Measurements from ENCODE around the gene C2orf78. TPM values are rescaled to one million over a fixed set of nuclear protein-coding genes. Genes with fewer than 3 reads are reported as not detected.

Gene C2orf78
- total and polyA plus RNA-seq, 9 of the 15 experiments (the other 6 are each of a cell fraction or from before 2014, with no cell fraction given), result 0.04 to 0.28 (median 0.20) TPM

DNA sequence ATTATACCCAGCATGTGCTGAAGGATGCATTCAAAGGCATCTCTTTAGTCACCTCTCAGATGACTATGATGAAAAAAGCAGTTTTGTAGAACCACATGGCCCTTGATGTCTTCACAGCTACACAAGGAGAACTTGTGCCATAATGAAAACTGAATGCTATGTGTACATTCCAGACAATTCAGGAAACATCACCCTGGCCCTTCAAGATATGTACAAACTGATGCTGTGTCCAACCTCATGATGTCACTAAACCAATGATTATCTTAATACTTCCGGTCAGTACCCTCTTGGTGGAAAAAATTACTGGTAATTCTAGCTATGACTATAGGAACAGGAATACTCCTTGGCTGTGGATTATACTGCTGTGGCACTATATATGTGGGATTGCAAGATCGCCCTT lies 24.1 kb upstream of the C2orf78 start:
- intact Hi-C loops (cut with micrococcal nuclease) (no loop called here), in situ Hi-C loops (cut with MboI) (no loop called here)
- Histone ChIP-seq H3K27me3 (ENCODE audit: control insufficient read depth in 2 of 2, insufficient read depth in 2 of 2, low read length in 2 of 2) (no peaks in the 10 kb centered on the region), H3K9me3 (replicated peaks; ENCODE audit: control insufficient read depth, insufficient read depth, low read depth, low read length) (no peaks in the 10 kb centered on the region), H4K20me1 (replicated peaks; ENCODE audit: control insufficient read depth, insufficient read depth, low read length) (no peaks in the 10 kb centered on the region), H3K4me3 (no peak overlapping the region), H3K79me2 (ENCODE audit: control insufficient read depth, insufficient read depth, low read length) (no peaks in the 10 kb centered on the region), H3K36me3 (ENCODE audit: control insufficient read depth, insufficient read depth, low read length) (peaks cover 46% of the 10 kb centered on the region), H3K9ac (ENCODE audit: insufficient read depth in 1 of 2, low read depth in 2 of 2, low read length in 2 of 2) (no peak overlapping the region), H3K4me2 (ENCODE audit: insufficient read depth, low read length) (no peak overlapping the region), H3K4me1 (replicated peaks in 1 of 2; ENCODE audit: control insufficient read depth in 2 of 2, insufficient read depth in 2 of 2, low read length in 2 of 2) (no peaks in the 10 kb centered on the region), H2AFZ (ENCODE audit: low read depth, low read length) (no peak overlapping the region), H3K27ac (ENCODE audit: extremely low read depth, low read depth, low read length) (no peak overlapping the region), H3K9me1 (ENCODE audit: control insufficient read depth, insufficient read depth, low read length) (no peaks in the 10 kb centered on the region)
- 91% methylated on average over 2 of the region's 2 CpGs for WGBS (ENCODE audit: insufficient coverage, low coverage, missing lambda C conversion rate)
- ATAC-seq (no peak), FAIRE-seq (no peak), DNase-seq (ENCODE audit: extremely low read depth in 1 of 4, low spot score in 3 of 4) (no peak)
- ChIA-PET POLR2A (interaction anchor here (0.7 to 1.0 kb wide), 2 partner anchors 10 to 436 kb away, joined by 3 to 4 read pairs; no protein-coding TSS in a partner anchor), CTCF (ENCODE audit: low intra/inter-chr PET ratio) (no interaction called here)
- TF ChIP-seq MITF (IDR thresholded peaks at IDR 0.05) (no peak), SOX6 (IDR thresholded peaks at IDR 0.05) (no peak), RFX1 (IDR thresholded peaks at IDR 0.05) (no peak), NCOR1 (IDR thresholded peaks at IDR 0.05) (no peak), TAF9B (IDR thresholded peaks at IDR 0.05; ENCODE audit: partially characterized antibody) (no peak), TFAM (CRISPR knock-in tag; conservative IDR thresholded peaks at IDR 0.05) (no peak), NFATC3 (IDR thresholded peaks at IDR 0.05) (no peak), HOXB6 (CRISPR knock-in tag; IDR thresholded peaks at IDR 0.05; ENCODE audit: borderline replicate concordance) (no peak)
- TF ChIP-seq, protein P1, sequence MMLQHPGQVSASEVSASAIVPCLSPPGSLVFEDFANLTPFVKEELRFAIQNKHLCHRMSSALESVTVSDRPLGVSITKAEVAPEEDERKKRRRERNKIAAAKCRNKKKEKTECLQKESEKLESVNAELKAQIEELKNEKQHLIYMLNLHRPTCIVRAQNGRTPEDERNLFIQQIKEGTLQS (IDR thresholded peaks at IDR 0.05), result no peak
- TF ChIP-seq, protein P1 (CRISPR knock-in tag; conservative IDR thresholded peaks at IDR 0.05), result no peak
- TF ChIP-seq, protein P2, sequence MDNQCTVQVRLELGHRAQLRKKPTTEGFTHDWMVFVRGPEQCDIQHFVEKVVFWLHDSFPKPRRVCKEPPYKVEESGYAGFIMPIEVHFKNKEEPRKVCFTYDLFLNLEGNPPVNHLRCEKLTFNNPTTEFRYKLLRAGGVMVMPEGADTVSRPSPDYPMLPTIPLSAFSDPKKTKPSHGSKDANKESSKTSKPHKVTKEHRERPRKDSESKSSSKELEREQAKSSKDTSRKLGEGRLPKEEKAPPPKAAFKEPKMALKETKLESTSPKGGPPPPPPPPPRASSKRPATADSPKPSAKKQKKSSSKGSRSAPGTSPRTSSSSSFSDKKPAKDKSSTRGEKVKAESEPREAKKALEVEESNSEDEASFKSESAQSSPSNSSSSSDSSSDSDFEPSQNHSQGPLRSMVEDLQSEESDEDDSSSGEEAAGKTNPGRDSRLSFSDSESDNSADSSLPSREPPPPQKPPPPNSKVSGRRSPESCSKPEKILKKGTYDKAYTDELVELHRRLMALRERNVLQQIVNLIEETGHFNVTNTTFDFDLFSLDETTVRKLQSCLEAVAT (IDR thresholded peaks at IDR 0.05), result no peak
- TF ChIP-seq, protein P3, sequence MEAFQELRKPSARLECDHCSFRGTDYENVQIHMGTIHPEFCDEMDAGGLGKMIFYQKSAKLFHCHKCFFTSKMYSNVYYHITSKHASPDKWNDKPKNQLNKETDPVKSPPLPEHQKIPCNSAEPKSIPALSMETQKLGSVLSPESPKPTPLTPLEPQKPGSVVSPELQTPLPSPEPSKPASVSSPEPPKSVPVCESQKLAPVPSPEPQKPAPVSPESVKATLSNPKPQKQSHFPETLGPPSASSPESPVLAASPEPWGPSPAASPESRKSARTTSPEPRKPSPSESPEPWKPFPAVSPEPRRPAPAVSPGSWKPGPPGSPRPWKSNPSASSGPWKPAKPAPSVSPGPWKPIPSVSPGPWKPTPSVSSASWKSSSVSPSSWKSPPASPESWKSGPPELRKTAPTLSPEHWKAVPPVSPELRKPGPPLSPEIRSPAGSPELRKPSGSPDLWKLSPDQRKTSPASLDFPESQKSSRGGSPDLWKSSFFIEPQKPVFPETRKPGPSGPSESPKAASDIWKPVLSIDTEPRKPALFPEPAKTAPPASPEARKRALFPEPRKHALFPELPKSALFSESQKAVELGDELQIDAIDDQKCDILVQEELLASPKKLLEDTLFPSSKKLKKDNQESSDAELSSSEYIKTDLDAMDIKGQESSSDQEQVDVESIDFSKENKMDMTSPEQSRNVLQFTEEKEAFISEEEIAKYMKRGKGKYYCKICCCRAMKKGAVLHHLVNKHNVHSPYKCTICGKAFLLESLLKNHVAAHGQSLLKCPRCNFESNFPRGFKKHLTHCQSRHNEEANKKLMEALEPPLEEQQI (IDR thresholded peaks at IDR 0.05), result no peak
- TF ChIP-seq, protein P4, sequence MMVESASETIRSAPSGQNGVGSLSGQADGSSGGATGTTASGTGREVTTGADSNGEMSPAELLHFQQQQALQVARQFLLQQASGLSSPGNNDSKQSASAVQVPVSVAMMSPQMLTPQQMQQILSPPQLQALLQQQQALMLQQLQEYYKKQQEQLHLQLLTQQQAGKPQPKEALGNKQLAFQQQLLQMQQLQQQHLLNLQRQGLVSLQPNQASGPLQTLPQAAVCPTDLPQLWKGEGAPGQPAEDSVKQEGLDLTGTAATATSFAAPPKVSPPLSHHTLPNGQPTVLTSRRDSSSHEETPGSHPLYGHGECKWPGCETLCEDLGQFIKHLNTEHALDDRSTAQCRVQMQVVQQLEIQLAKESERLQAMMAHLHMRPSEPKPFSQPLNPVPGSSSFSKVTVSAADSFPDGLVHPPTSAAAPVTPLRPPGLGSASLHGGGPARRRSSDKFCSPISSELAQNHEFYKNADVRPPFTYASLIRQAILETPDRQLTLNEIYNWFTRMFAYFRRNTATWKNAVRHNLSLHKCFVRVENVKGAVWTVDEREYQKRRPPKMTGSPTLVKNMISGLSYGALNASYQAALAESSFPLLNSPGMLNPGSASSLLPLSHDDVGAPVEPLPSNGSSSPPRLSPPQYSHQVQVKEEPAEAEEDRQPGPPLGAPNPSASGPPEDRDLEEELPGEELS (CRISPR knock-in tag; IDR thresholded peaks at IDR 0.05; ENCODE audit: borderline replicate concordance), result no peak
- no TSS peak for BruUV-seq (replicated peaks)
